Activated T-cell treated with anti-CD3 and anti-CD28 coated beads, Interleukin-2, amount 50 U/mL, for 4 hours (primary cell): Measurements from ENCODE around the gene CCSER1. TPM values are rescaled to one million over a fixed set of nuclear protein-coding genes. Genes with fewer than 3 reads are reported as not detected.
"Not testable (repeated sequence)": the region's sequence is repeated elsewhere in the genome, so short reads cannot be mapped to it uniquely, and the experiment has no call there.

Experiments used
- ATAC-seq, 2 donors: fragments of 200-7000 bp; cut with Tn5 transposase; one replicate each; pipeline ENCODE4 v1.10.0; 2021
- DNase-seq: peaks from one replicate; pipeline ENCODE4 v3.0.0-alpha.2; 2020
- H3K27me3 Mint-ChIP-seq: one replicate; pipeline ENCODE4 v1.8.0; 2021; ENCODE audit warnings: low read depth, mixed read lengths
- H3K36me3 Mint-ChIP-seq: one replicate; pipeline ENCODE4 v1.8.0; 2022; ENCODE audit warnings: mixed read lengths; ENCODE audit not compliant: insufficient read depth
- H3K4me1 Mint-ChIP-seq: one replicate; pipeline ENCODE4 v1.8.0; 2021; ENCODE audit warnings: low read depth, mixed read lengths
- H3K4me3 Mint-ChIP-seq: one replicate; pipeline ENCODE4 v1.8.0; 2021; ENCODE audit warnings: mild to moderate bottlenecking, moderate library complexity, mixed read lengths
- H3K9me3 Mint-ChIP-seq: one replicate; pipeline ENCODE4 v1.8.0; 2021; ENCODE audit warnings: mixed read lengths
- total RNA-seq, 3 donors: library from RNA; stranded (reverse); gene quantifications; one replicate each; pipeline ENCODE4 v1.2.1, GENCODE V29; 2021

CCSER1 gene
- total RNA-seq, 3 donors from 2014 or later = 0.10 to 0.16 TPM; not detected in 1

GRCh38 chr4:90648311-90648710 lies 521.1 kb downstream of the CCSER1 start:
- no peak for ATAC-seq
- Mint-ChIP-seq H3K9me3 (peaks cover 7% of the 10 kb centered on the region), H3K27me3 (no peaks in the 10 kb centered on the region), H3K4me3 (no peak overlapping the region), H3K4me1 (no peaks in the 10 kb centered on the region), H3K36me3 (no peaks in the 10 kb centered on the region)
- DNase-seq = no peak

- DNase-seq (no peak), ATAC-seq (no peak)
- Mint-ChIP-seq H3K4me3 (no peak overlapping the region), H3K9me3 (peaks cover 7% of the 10 kb centered on the region), H3K4me1 (no peaks in the 10 kb centered on the region), H3K27me3 (no peaks in the 10 kb centered on the region), H3K36me3 (no peaks in the 10 kb centered on the region)
These were observed 521.6 kb downstream of the CCSER1 start for GRCh38 chr4:90648791-90649190.

GRCh38 chr4:90660672-90661071 lies 533.5 kb downstream of the CCSER1 start:
- no peaks in the 10 kb centered on the region for H3K4me1 Mint-ChIP-seq
- ATAC-seq (no peak), DNase-seq (no peak)
- H3K27me3 Mint-ChIP-seq = no peaks in the 10 kb centered on the region
- no peaks in the 10 kb centered on the region for H3K36me3 Mint-ChIP-seq
- no peak overlapping the region for H3K4me3 Mint-ChIP-seq
- peaks cover 3% of the 10 kb centered on the region for H3K9me3 Mint-ChIP-seq

- Mint-ChIP-seq H3K4me1 (no peaks in the 10 kb centered on the region), H3K36me3 (no peaks in the 10 kb centered on the region), H3K9me3 (peaks cover 4% of the 10 kb centered on the region), H3K27me3 (no peaks in the 10 kb centered on the region), H3K4me3 (no peak overlapping the region)
- ATAC-seq = no peak
- no peak for DNase-seq
These were observed 543.0 kb downstream of the CCSER1 start for GRCh38 chr4:90670183-90670582.

- ATAC-seq (no peak), DNase-seq (no peak)
- H3K4me1 Mint-ChIP-seq = no peaks in the 10 kb centered on the region
- no peaks in the 10 kb centered on the region for H3K9me3 Mint-ChIP-seq
- no peaks in the 10 kb centered on the region for H3K36me3 Mint-ChIP-seq
- no peak overlapping the region for H3K4me3 Mint-ChIP-seq
- H3K27me3 Mint-ChIP-seq = no peaks in the 10 kb centered on the region
These were observed 562.5 kb downstream of the CCSER1 start for GRCh38 chr4:90689739-90690138.

GRCh38 chr4:90695411-90695810 lies 568.2 kb downstream of the CCSER1 start:
- Mint-ChIP-seq H3K36me3 (no peaks in the 10 kb centered on the region), H3K27me3 (no peaks in the 10 kb centered on the region), H3K9me3 (peaks cover 10% of the 10 kb centered on the region), H3K4me1 (no peaks in the 10 kb centered on the region), H3K4me3 (no peak overlapping the region)
- no peak for DNase-seq
- no peak for ATAC-seq

- not testable (repeated sequence) for H3K4me1 Mint-ChIP-seq, H3K27me3 Mint-ChIP-seq, H3K9me3 Mint-ChIP-seq, H3K36me3 Mint-ChIP-seq, DNase-seq, ATAC-seq, H3K4me3 Mint-ChIP-seq
These were observed 578.3 kb downstream of the CCSER1 start for GRCh38 chr4:90705501-90705900.

GRCh38 chr4:90715242-90715641 lies 588.0 kb downstream of the CCSER1 start:
- ATAC-seq = no peak
- H3K4me3 Mint-ChIP-seq = no peak overlapping the region
- peaks cover 8% of the 10 kb centered on the region for H3K9me3 Mint-ChIP-seq

GRCh38 chr4:90718931-90719330 lies 591.7 kb downstream of the CCSER1 start:
- no peaks in the 10 kb centered on the region for H3K9me3 Mint-ChIP-seq
- no peak for DNase-seq
- H3K27me3 Mint-ChIP-seq = no peaks in the 10 kb centered on the region
- H3K4me3 Mint-ChIP-seq = no peak overlapping the region
- no peak for ATAC-seq
- H3K4me1 Mint-ChIP-seq = no peaks in the 10 kb centered on the region
- no peaks in the 10 kb centered on the region for H3K36me3 Mint-ChIP-seq

More at GRCh38 chr4:90715242-90715641, 588.0 kb downstream of the CCSER1 start:
- H3K4me1 Mint-ChIP-seq = no peaks in the 10 kb centered on the region
- H3K36me3 Mint-ChIP-seq = no peaks in the 10 kb centered on the region
- no peaks in the 10 kb centered on the region for H3K27me3 Mint-ChIP-seq
- DNase-seq = no peak

- Mint-ChIP-seq H3K27me3 (no peaks in the 10 kb centered on the region), H3K9me3 (peaks cover 7% of the 10 kb centered on the region), H3K36me3 (no peaks in the 10 kb centered on the region), H3K4me3 (no peak overlapping the region), H3K4me1 (no peaks in the 10 kb centered on the region)
- ATAC-seq (no peak), DNase-seq (no peak)
These were observed 600.7 kb downstream of the CCSER1 start for GRCh38 chr4:90727938-90728337.

GRCh38 chr4:90730752-90731151 lies 603.6 kb downstream of the CCSER1 start:
- Mint-ChIP-seq H3K4me1 (no peaks in the 10 kb centered on the region), H3K36me3 (no peaks in the 10 kb centered on the region), H3K27me3 (no peaks in the 10 kb centered on the region), H3K9me3 (peaks cover 7% of the 10 kb centered on the region), H3K4me3 (no peak overlapping the region)
- no peak for DNase-seq
- ATAC-seq = no peak

GRCh38 chr4:90733211-90733610 lies 606.0 kb downstream of the CCSER1 start:
- no peaks in the 10 kb centered on the region for H3K27me3 Mint-ChIP-seq
- DNase-seq = no peak
- H3K4me3 Mint-ChIP-seq = no peak overlapping the region
- no peak for ATAC-seq
- peaks cover 10% of the 10 kb centered on the region for H3K9me3 Mint-ChIP-seq
- no peaks in the 10 kb centered on the region for H3K36me3 Mint-ChIP-seq
- H3K4me1 Mint-ChIP-seq = no peaks in the 10 kb centered on the region

GRCh38 chr4:90745176-90745575 lies 618.0 kb downstream of the CCSER1 start:
- Mint-ChIP-seq H3K36me3 (no peaks in the 10 kb centered on the region), H3K27me3 (no peaks in the 10 kb centered on the region), H3K4me1 (no peaks in the 10 kb centered on the region), H3K9me3 (peaks cover 12% of the 10 kb centered on the region), H3K4me3 (no peak overlapping the region)
- ATAC-seq (no peak), DNase-seq (no peak)

- DNase-seq = no peak
- H3K36me3 Mint-ChIP-seq = no peaks in the 10 kb centered on the region
- no peak for ATAC-seq
- no peak overlapping the region for H3K4me3 Mint-ChIP-seq
- no peaks in the 10 kb centered on the region for H3K4me1 Mint-ChIP-seq
- H3K9me3 Mint-ChIP-seq = no peaks in the 10 kb centered on the region
- no peaks in the 10 kb centered on the region for H3K27me3 Mint-ChIP-seq
These were observed 625.9 kb downstream of the CCSER1 start for GRCh38 chr4:90753068-90753467.

- no peaks in the 10 kb centered on the region for H3K36me3 Mint-ChIP-seq
- no peak for DNase-seq
- no peak overlapping the region for H3K4me3 Mint-ChIP-seq
- no peaks in the 10 kb centered on the region for H3K27me3 Mint-ChIP-seq
- ATAC-seq = no peak
- no peaks in the 10 kb centered on the region for H3K4me1 Mint-ChIP-seq
- no peaks in the 10 kb centered on the region for H3K9me3 Mint-ChIP-seq
These were observed 630.4 kb downstream of the CCSER1 start for GRCh38 chr4:90757534-90758060.

GRCh38 chr4:90760059-90760458 lies 632.9 kb downstream of the CCSER1 start:
- DNase-seq (no peak), ATAC-seq (no peak)
- Mint-ChIP-seq H3K27me3 (no peaks in the 10 kb centered on the region), H3K9me3 (no peaks in the 10 kb centered on the region), H3K4me1 (no peaks in the 10 kb centered on the region), H3K4me3 (no peak overlapping the region), H3K36me3 (no peaks in the 10 kb centered on the region)
